Posterior cingulate gyrus (tissue), 11 donors: Measurements from ENCODE around the gene CGREF1.

Experiments used
- DNase-seq, 10 donors: peaks; one replicate each; pipeline versions ENCODE4 v3.0.0 to v3.0.0-alpha.2; 2020 to 2021; ENCODE audit warnings: mixed read lengths in 3 of 10
- intact Hi-C: fragments of 100-400 bp; cut with DNase I; formaldehyde crosslinking; loops from one replicate; pipeline ENCODE4 v1.15.1; 2023

The CGREF1 gene

DNA sequence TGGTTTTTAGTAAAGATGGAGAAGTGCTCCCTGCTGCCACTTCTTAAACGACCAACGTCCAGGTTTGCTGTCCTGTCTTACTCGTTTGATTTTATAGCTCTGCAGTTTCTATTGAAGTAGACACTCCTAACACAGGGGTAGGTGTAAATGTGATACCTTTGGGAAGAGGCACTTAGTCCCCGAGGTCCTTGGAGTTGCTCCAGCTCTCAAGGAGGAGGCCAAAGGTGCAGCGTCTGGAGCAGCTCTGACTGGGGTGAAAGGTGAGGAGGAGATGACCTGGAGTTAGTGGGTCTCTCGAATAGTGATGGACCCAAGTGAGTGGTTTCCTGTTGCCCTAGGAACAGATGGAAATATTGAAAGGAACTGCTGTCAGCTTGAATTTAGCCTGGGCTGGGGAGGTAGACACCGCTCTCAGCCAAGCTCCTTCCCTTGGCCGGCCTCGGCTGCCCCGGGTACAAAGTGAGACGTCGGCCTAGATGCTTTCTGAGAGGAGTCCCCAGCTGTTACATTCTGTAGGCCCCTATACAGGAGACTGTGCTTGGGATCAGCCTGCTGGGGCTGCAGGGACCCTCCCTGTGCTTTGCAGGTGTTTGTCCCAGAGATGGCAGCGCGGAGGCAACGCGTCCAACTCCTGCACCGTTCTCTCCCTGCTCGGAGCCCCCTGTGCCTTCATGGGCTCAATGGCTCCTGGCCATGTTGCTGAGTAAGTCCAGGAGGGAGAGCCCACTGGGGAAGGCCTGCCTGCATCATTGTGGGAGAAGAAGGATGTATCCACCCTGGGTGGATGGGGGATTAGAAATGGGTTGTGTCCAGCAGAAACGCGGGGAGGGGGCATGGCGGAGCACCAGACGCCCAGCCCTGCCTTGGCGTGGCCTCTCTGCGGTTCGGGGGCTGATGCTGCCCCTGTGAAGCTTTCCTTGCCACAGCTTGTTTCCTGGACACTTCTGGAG lies 26.9 kb downstream of the CGREF1 start:
- intact Hi-C loops, result no loop called here

DNA sequence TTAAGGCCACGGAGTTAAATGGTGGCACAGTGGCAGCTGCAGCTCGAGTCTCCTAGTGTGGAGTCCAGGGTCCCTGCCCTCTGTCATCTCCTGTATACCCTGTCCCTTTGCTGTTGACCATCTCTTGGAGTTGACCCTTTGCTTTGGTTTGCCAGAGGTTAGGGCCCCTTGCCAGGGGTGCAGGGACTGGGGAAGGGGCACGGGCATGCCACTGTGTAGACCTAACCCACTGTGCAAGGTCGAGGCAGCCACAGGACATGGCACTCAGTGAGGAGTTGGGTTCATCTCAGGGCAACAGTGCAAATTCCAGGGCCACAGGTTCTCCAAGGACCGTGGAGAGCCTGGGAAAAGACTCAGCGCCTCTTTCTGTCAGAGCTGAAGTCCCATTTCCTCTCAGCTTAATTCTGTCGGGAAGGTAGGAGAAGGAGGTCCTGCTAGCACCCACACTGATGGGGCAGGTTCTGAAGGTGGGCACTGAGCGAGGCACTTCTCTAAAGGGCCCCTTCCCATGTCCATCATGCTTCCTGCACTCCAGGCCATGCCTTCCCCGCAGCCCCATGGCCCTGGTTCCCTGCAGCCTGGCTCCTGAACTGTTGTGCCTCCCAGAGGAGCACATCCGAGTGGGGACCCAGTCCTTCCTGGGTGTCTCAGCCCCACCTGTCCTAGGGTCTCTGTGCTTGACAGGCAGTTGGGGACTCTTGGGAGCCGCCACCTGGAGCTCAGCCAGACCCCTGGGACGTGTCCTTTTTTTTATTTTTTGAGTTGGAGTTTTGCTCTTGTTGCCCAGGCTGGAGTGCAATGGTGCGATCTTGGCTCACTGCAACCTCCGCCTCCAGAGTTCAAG lies 29.6 kb downstream of the CGREF1 start:
- intact Hi-C loops, result loop anchor here (5.0 kb wide), 1 partner anchor 43 kb away; the partner anchor contains the start of gene PREB
- peak in 3 of 10 donors; percentile 33 to 52 (median 40) for DNase-seq

More for the DNA sequence above, 26.9 kb downstream of the CGREF1 start:
- peak in 3 of 10 donors; percentile 48 to 80 (median 50) for DNase-seq

DNA sequence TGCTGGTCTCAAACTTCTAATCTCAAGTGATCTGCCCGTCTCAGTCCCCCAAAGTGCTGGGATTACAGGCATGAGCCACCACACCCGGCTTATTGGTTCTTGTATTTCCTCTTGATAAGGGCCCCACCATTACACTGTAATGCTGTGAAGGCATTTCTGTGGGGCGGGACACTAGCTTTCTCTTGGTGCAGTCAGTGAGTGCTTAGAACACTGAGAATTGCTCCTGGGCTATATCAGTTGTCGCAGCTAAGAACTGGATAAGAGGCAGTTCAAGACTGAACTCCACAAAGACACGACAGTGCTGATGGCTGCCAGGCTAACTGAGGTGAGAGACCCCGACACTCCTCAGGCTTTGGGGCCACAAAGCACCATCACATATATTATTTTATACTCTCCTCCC lies 30.3 kb downstream of the CGREF1 start:
- intact Hi-C loops, result loop anchor here (5.0 kb wide), 1 partner anchor 44 kb away; the partner anchor contains the start of gene PREB

GRCh38 chr2:27087823-27088410 lies 31.0 kb downstream of the CGREF1 start:
- peak in 2 of 10 donors; percentile 26 to 38 for DNase-seq
- intact Hi-C loops, result loop anchor here (2.0 to 5.0 kb wide), 2 partner anchors 37 to 44 kb away; partner anchors contain the start of genes AGBL5 and PREB

More for the DNA sequence above, 30.3 kb downstream of the CGREF1 start:
- DNase-seq, result peak in 2 of 10 donors; percentile 2 to 26

- peak in 9 of 10 donors; percentile 37 to 97 (median 68) for DNase-seq
- intact Hi-C loops, result loop anchor here (2.0 to 5.0 kb wide), 2 partner anchors 36 to 45 kb away; partner anchors contain the start of genes AGBL5 and PREB
These were observed 32.0 kb downstream of the CGREF1 start, which contains the start of gene KHK for GRCh38 chr2:27086724-27087593. Gene KHK, plus strand, starts transcription at chr2:27086772. Its CDS starts 488 bp downstream, at chr2:27087260.

- peak; percentile 91 to 99 (median 96) for DNase-seq
- intact Hi-C loops, result loop anchor here (2.0 to 5.0 kb wide), 2 partner anchors 35 to 46 kb away; partner anchors contain the start of genes AGBL5 and PREB
These were observed 32.7 kb downstream of the CGREF1 start for GRCh38 chr2:27086090-27086723.

- peak; percentile 57 to 96 (median 78) for DNase-seq
These were observed 33.2 kb downstream of the CGREF1 start for GRCh38 chr2:27085673-27086089.

DNA sequence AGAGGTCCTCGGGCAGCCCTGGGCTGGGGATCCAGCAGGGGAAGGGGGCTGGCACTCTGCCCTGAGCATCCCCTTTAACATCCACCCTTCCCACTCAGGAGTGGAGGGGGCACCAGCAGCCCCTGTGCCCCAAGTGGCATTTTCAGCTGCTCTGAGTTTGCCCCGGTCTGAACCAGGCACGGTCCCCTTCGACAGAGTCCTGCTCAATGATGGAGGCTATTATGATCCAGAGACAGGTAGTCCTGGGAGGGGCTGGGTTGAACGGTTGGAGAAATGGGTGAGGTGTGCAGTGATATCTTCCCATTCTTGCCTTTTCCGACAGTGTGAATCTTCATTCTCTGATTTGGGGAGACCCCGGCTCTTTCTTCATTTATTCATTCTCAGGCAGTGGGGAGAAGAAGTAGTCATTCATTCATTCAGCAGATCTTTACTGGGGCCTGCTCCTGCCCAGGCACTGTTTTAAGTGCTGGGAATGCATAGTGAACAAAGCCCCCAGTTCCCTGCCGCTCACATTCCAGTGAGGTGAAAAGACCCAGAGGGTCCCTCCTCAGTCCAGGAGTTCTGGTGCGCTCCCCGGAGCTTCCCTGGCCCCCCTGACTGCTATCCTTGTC lies 33.8 kb downstream of the CGREF1 start:
- DNase-seq, result peak in 2 of 10 donors; percentile 53 to 70
- intact Hi-C loops, result loop anchor here (1.0 to 5.0 kb wide), 2 partner anchors 47 to 124 kb away; partner anchors contain the start of gene PREB

More at GRCh38 chr2:27085673-27086089, 33.2 kb downstream of the CGREF1 start:
- intact Hi-C loops, result loop anchor here (1.0 to 5.0 kb wide), 3 partner anchors 35 to 124 kb away; partner anchors contain the start of genes AGBL5 and PREB

GRCh38 chr2:27084297-27085061 lies 34.4 kb downstream of the CGREF1 start:
- intact Hi-C loops, result loop anchor here (1.0 to 5.0 kb wide), 2 partner anchors 48 to 123 kb away; partner anchors contain the start of gene PREB
- peak in 2 of 10 donors; percentile 35 to 54 for DNase-seq

GRCh38 chr2:27083410-27084296 lies 35.3 kb downstream of the CGREF1 start:
- peak in 2 of 10 donors; percentile 47 to 75 for DNase-seq
- intact Hi-C loops, result no loop called here

GRCh38 chr2:27082773-27083409 lies 36.0 kb downstream of the CGREF1 start:
- intact Hi-C loops, result no loop called here

GRCh38 chr2:27081984-27082772 lies 36.8 kb downstream of the CGREF1 start:
- intact Hi-C loops, result no loop called here
- DNase-seq, result peak in 2 of 10 donors; percentile 74 to 83

More at GRCh38 chr2:27082773-27083409, 36.0 kb downstream of the CGREF1 start:
- peak in 2 of 10 donors; percentile 63 to 77 for DNase-seq

DNA sequence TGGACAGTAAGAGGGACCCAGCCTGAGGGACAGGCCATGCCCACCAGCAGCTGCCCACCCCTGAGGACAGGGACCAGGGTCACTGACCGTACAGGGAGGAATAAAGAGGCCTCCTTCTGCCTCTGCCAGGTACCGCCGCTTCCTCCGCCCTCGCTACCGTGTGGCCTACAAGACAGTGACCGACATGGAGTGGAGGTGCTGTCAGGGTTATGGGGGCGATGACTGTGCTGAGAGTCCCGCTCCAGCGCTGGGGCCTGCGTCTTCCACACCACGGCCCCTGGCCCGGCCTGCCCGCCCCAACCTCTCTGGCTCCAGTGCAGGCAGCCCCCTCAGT lies 38.4 kb downstream of the CGREF1 start:
- intact Hi-C loops, result no loop called here
- DNase-seq, result peak in 2 of 10 donors; percentile 64 to 74

DNA sequence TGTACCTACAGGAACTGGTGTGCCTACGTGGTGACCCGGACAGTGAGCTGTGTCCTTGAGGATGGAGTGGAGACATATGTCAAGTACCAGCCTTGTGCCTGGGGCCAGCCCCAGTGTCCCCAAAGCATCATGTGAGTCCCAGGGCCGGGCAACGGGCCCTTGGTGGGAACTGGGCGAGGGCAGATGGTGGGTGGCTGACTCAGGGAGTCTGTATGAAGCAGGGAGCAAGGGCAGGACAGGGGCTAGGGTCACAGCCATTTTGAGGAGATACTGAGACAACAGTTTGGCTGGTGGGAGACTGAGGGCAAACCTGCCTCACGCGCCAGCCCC lies 38.8 kb downstream of the CGREF1 start:
- intact Hi-C loops, result no loop called here
- peak in 2 of 10 donors; percentile 67 to 70 for DNase-seq
